GM12865 (cell line): ENCODE data around the gene HSPA12A.

ENCODE experiments used
- DNase-seq: peaks from one replicate; pipeline ENCODE4 v3.0.0; 2010; ENCODE audit warnings: low read depth
- H3K4me3 ChIP-seq: 2 replicates; pipeline ENCODE4 v1.5.1; 2011; ENCODE audit warnings: mild to moderate bottlenecking, low read depth, low read length, control low read depth
- CTCF ChIP-seq: IDR thresholded peaks from 2 replicates; pipeline ENCODE4 v1.5.1; 2011; ENCODE audit warnings: low read length, control low read depth, low read depth, inconsistent platforms; ENCODE audit not compliant: insufficient read depth; ENCODE audit errors: missing control alignments

Gene HSPA12A

GRCh38 chr10:116721547-116722392 lies 20.6 kb downstream of the HSPA12A start:
- TF ChIP-seq CTCF = no peak
- no peak overlapping the region for H3K4me3 ChIP-seq
- DNase-seq = no peak

DNA sequence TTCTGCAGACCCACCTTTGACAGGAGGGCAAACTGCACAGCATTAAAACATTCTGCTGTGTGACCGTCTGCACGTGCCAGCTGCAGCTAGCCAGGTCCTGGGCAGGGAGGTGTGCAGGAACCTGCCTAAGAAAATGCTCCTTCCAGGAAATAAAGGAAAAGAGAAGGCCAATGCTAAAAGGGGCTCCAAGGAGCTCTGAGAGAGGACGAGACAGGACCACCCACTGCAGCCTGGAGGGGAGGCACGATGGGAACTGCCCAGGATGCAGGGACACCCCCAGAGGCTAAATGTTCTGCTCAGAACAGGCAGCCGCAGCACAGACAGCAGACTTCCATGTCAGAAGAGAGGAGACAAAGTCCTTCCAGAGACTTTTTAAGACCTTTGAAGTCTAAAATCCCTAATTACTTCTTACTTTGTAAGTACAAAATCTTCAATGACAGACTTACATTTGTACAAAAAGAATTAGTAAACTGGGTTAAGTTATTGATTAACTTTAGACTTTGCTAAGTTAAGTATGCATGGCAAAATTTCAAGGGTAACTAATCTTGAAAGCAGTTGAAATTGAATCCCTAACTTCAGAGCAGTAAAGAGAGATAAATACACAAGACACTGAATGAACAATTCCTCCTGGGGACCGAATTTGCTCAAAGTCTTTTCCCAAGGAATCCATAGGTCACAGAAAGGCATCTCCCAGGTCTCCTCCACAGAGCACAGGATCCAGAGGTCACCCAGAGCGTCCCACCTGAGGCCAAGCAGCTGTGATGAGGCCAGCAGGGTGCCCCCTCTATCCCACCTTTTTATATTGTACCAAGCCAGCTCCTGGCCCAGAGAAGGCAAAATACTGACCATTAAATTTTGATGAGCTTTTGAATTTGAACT lies 21.5 kb downstream of the HSPA12A start:
- no peak for DNase-seq
- H3K4me3 ChIP-seq = no peak overlapping the region
- no peak for TF ChIP-seq CTCF

- DNase-seq = no peak
- H3K4me3 ChIP-seq = no peak overlapping the region
- TF ChIP-seq CTCF = no peak
Observed at GRCh38 chr10:116720241-116720643, 22.1 kb downstream of the HSPA12A start.

- no peak overlapping the region for H3K4me3 ChIP-seq
- DNase-seq = no peak
- no peak for TF ChIP-seq CTCF
Observed at GRCh38 chr10:116719804-116720203, 22.6 kb downstream of the HSPA12A start.

DNA sequence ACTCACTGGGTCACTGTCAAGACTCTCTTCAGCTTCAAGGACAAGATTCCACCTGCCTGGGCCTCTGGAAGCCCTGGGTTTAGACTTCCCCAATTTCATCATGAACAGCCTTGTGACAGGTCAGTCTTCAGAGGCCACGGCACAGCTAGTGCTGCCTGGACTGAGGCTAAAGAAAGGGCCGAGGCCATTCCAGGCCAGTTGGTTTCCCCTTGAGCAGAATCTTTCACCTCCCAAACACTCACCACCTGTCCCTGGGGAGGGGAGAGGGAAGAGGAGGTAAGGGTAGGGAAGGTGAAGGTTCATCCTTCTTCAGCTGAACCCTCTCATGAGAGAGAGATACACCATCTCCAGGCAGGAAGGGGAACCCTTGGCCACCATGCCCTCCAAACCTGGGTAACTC lies 24.3 kb downstream of the HSPA12A start:
- no peak for DNase-seq
- no peak for TF ChIP-seq CTCF
- no peak overlapping the region for H3K4me3 ChIP-seq

GRCh38 chr10:116716381-116716780 lies 26.0 kb downstream of the HSPA12A start:
- TF ChIP-seq CTCF = no peak
- no peak overlapping the region for H3K4me3 ChIP-seq
- no peak for DNase-seq
